Measurements from ENCODE around the gene FEZF1. TPM values are rescaled to one million over a fixed set of nuclear protein-coding genes. Genes with fewer than 3 reads are reported as not detected.

Gene FEZF1
- total RNA-seq, 4 donors from 2014 or later = not detected

DNA sequence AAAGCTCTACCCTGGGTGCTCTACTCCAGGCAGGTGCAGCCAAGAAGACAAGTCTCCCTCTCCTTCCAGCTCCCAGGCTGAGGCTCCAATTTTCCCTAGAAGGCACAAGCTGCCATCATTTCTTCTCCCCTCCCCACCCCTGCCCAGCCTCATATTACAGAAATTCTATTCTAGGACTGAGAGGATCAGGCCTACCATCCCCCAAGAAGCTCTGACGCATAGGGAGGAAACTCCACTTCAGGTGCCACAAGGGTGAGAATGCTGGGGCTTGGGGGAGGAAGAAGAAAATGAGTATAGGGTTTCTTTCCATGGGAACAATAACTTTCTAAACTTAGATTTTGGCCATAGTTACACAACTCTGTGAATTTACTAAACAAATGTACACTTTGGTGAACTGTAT is 35.3 kb downstream of the FEZF1 start:
- ATAC-seq (no peak), DNase-seq (no peak)
- no peaks in the 10 kb centered on the region for H3K9me3 ChIP-seq
- no peaks in the 10 kb centered on the region for H3K27me3 ChIP-seq
- in situ Hi-C loops (cut with MboI; ENCODE audit: low sequenced_read_pairs in 4 of 4) = no loop called here
- intact Hi-C loops (cut with DNase I; ENCODE audit: low total_unique reads) = no loop called here
- TF ChIP-seq, protein P1, sequence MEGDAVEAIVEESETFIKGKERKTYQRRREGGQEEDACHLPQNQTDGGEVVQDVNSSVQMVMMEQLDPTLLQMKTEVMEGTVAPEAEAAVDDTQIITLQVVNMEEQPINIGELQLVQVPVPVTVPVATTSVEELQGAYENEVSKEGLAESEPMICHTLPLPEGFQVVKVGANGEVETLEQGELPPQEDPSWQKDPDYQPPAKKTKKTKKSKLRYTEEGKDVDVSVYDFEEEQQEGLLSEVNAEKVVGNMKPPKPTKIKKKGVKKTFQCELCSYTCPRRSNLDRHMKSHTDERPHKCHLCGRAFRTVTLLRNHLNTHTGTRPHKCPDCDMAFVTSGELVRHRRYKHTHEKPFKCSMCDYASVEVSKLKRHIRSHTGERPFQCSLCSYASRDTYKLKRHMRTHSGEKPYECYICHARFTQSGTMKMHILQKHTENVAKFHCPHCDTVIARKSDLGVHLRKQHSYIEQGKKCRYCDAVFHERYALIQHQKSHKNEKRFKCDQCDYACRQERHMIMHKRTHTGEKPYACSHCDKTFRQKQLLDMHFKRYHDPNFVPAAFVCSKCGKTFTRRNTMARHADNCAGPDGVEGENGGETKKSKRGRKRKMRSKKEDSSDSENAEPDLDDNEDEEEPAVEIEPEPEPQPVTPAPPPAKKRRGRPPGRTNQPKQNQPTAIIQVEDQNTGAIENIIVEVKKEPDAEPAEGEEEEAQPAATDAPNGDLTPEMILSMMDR (IDR thresholded peaks at IDR 0.05 in 4 of 5, conservative IDR thresholded peaks at IDR 0.05 in 1 of 5) = no peak
- TF ChIP-seq POLR2A (IDR thresholded peaks at IDR 0.05) = no peak
- no peak overlapping the region for H3K27ac ChIP-seq
- H3K4me3 ChIP-seq = no peak overlapping the region
- no peaks in the 10 kb centered on the region for H3K4me1 ChIP-seq
- H3K36me3 ChIP-seq = no peaks in the 10 kb centered on the region

DNA sequence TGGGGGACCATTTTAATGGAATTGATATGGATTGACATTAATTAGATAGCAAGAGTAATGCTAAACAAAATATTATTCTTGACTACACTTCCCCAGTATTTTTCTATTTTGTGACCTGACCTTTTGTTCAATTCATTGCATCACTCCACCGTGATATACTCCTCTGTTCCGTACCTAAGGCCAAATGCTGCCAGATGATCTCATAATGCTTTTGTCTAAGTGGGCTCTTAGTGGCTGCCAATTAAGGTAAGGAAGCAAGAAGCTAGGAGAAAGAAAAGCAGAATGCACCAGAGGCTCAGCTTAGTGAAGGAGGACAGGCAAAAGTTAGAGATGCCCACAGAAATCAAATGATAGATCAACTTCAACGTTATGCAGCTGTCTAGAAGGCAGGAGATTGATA is 36.4 kb downstream of the FEZF1 start:
- H3K4me1 ChIP-seq = no peaks in the 10 kb centered on the region
- intact Hi-C loops (cut with DNase I; ENCODE audit: low total_unique reads) = no loop called here
- no peak overlapping the region for H3K27ac ChIP-seq
- H3K9me3 ChIP-seq = no peaks in the 10 kb centered on the region
- in situ Hi-C loops (cut with MboI; ENCODE audit: low sequenced_read_pairs in 4 of 4) = no loop called here
- no peaks in the 10 kb centered on the region for H3K27me3 ChIP-seq
- DNase-seq (no peak), ATAC-seq (no peak)
- no peaks in the 10 kb centered on the region for H3K36me3 ChIP-seq
- TF ChIP-seq, protein P1 (IDR thresholded peaks at IDR 0.05 in 4 of 5, conservative IDR thresholded peaks at IDR 0.05 in 1 of 5) = no peak
- TF ChIP-seq POLR2A (IDR thresholded peaks at IDR 0.05) = no peak
- H3K4me3 ChIP-seq = no peak overlapping the region

DNA sequence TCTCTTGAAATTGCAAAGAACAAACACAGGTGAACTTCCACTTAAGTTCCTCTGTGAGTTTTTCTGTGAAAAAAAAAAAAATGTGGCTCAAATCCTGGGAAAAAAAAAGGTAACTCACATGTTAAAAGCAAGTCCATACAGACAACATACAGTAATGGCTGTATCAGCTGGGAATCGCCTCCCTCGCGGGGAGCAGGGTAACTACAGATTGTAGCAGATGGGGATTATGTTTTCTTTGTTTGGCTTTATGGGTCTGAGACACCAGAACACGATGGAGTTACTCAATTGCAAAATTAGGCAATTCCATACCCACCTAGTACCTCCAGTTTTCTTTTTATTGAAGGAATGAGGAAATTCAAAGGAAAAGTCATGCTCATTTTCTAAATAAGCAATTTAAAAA is 42.3 kb downstream of the FEZF1 start:
- Histone ChIP-seq H3K27ac (no peak overlapping the region), H3K9me3 (no peaks in the 10 kb centered on the region), H3K27me3 (peaks cover 0 to 2% (median 0%) of the 10 kb centered on the region in 3 donors), H3K4me1 (no peaks in the 10 kb centered on the region), H3K4me3 (no peak overlapping the region), H3K36me3 (no peaks in the 10 kb centered on the region)
- no peak for TF ChIP-seq POLR2A (IDR thresholded peaks at IDR 0.05)
- TF ChIP-seq, protein P1 (IDR thresholded peaks at IDR 0.05 in 4 of 5, conservative IDR thresholded peaks at IDR 0.05 in 1 of 5) = no peak
- DNase-seq = no peak
- in situ Hi-C loops (cut with MboI; ENCODE audit: low sequenced_read_pairs in 4 of 4) (no loop called here), intact Hi-C loops (cut with DNase I; ENCODE audit: low total_unique reads) (no loop called here)
- ATAC-seq = no peak

DNA sequence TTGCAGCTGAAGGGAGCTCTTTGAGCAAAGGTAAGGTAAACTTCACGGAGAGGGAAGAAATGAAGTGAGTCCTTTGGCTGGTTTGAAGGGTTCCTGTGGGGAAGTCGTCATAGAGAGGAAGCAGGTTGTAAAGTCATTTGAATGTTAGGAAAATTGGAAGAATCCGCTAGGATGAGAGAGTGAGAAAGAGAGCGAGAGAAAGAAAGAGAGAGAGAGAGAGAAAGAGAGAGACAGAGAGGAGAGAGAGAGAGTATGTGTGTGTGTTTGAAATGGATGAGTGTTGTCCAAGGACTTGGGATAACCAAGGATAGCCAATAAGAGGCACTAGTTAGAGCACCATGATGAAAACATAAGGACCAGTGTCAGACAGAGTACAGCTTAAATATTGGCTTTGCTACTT is 43.1 kb downstream of the FEZF1 start:
- no peak for DNase-seq
- in situ Hi-C loops (cut with MboI; ENCODE audit: low sequenced_read_pairs in 4 of 4) = no loop called here

More for the DNA sequence above, 43.1 kb downstream of the FEZF1 start:
- no peaks in the 10 kb centered on the region for H3K4me1 ChIP-seq
- H3K27me3 ChIP-seq = peaks cover 0 to 2% (median 0%) of the 10 kb centered on the region in 3 donors
- H3K36me3 ChIP-seq = no peaks in the 10 kb centered on the region
- H3K27ac ChIP-seq = no peak overlapping the region
- TF ChIP-seq, protein P1 (IDR thresholded peaks at IDR 0.05 in 4 of 5, conservative IDR thresholded peaks at IDR 0.05 in 1 of 5) = no peak
- TF ChIP-seq POLR2A (IDR thresholded peaks at IDR 0.05) = no peak
- no peaks in the 10 kb centered on the region for H3K9me3 ChIP-seq
- no peak overlapping the region for H3K4me3 ChIP-seq
- no peak for ATAC-seq
- intact Hi-C loops (cut with DNase I; ENCODE audit: low total_unique reads) = no loop called here
